NCI-H187 (cell line): ENCODE data around the gene ISG15.
"Not testable (repeated sequence)": the region's sequence is repeated elsewhere in the genome, so short reads cannot be mapped to it uniquely, and the experiment has no call there.

Source experiments
- DNase-seq, 2 experiments: peaks; one replicate each; lab custom pipeline; 2025; lab: John Stamatoyannopoulos, UW

Gene ISG15

DNA sequence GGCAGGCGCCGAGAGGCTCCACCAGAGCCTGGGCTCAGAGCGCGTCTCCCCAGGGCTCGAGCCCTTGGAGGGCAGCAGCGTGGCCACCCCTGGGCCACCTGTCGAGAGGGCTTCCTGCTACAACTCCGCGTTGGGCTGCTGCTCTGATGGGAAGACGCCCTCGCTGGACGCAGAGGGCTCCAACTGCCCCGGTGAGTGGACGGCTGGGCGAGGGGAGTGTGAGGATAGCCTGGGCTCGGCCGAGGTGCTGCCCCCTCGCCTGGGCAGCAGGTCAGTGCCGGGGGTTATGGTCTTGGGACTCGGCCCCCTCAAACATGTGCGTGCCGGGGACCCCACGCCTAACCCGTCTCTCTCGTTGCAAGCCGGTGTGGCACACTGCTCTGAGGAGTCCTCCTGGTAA is 33.5 kb downstream of the ISG15 start:
- no peak for DNase-seq

DNA sequence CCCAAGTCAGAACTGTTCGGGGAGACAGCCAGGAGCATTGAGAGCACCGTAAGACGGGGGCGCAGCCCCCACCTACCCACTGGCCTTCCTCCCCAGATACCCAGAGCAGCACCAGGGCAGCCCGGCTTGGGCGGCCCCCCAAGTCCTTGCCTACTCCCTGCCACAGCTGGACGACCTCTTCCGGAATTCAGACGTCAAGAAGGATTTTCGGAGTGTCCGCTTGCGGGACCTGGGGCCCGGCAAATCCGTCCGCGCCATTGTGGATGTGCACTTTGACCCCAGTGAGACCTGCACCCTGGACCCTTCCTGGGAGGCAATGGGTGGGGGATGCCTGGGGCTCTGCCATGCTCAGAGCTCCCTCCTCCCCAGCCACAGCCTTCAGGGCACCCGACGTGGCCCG is 34.1 kb downstream of the ISG15 start:
- DNase-seq: no peak

DNA sequence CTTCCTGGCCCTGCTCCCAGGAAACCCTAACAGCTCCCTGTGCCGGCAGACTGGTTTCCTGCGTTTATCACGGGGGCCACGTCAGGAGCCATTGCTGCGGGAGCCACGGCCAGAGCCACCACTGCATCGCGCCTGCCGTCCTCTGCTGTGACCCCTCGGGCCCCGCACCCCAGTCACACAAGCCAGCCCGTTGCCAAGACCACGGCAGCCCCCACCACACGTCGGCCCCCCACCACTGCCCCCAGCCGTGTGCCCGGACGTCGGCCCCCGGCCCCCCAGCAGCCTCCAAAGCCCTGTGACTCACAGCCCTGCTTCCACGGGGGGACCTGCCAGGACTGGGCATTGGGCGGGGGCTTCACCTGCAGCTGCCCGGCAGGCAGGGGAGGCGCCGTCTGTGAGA is 34.7 kb downstream of the ISG15 start:
- DNase-seq: no peak

DNA sequence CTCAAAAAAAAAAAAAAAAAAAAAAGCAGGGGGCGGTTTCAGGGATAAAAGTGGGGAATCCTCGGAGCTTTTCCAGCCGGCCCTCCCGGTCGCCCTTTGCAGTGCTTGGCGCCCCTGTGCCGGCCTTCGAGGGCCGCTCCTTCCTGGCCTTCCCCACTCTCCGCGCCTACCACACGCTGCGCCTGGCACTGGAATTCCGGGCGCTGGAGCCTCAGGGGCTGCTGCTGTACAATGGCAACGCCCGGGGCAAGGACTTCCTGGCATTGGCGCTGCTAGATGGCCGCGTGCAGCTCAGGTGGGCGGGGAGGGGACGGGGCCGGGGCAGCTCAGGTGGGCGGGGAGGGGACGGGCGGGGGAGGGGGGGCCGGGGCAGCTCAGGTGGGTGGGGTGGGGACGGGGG is 35.5 kb downstream of the ISG15 start:
- no peak for DNase-seq

DNA sequence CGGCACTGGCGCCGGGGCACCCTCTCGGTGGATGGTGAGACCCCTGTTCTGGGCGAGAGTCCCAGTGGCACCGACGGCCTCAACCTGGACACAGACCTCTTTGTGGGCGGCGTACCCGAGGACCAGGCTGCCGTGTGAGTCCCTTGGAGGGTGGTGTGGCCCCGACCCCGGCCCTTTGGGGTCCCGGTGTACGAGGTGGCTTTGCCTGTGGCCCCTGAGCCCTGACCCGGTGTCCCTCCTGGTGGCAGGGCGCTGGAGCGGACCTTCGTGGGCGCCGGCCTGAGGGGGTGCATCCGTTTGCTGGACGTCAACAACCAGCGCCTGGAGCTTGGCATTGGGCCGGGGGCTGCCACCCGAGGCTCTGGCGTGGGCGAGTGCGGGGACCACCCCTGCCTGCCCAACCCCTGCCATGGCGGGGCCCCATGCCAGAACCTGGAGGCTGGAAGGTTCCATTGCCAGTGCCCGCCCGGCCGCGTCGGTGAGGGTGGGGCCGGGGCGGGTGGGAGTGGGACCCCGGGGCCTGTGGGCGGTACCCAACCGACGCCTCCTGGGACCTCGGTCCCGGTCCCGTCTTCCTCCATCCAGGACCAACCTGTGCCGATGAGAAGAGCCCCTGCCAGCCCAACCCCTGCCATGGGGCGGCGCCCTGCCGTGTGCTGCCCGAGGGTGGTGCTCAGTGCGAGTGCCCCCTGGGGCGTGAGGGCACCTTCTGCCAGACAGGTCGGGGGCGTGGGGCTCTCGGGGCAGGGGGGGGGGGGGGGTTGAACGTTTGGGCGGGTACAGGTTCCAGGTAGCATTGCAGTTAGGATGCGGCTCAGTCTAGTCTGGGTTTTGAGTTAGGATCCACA is 36.2 kb downstream of the ISG15 start:
- no peak for DNase-seq

DNA sequence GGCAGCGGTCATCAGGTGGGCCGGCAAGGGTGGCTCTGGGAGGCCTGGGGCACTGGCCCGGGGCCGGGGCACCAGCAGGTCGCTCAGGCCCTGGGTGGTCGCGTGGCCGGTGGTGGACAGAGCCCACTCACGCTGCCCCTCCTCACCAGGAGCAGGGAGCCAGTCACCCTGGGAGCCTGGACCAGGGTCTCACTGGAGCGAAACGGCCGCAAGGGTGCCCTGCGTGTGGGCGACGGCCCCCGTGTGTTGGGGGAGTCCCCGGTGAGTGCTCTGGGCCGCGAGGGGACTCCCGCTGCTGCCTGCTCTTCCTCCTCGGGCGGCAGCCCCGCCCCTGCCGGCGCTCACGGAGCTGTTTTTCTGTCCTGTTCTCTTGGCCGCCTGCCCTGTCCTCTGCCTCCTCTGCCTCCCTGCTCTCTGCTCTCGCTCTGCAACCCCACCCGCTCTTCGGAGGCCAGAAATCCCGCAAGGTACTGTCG is 37.3 kb downstream of the ISG15 start:
- DNase-seq: no peak

DNA sequence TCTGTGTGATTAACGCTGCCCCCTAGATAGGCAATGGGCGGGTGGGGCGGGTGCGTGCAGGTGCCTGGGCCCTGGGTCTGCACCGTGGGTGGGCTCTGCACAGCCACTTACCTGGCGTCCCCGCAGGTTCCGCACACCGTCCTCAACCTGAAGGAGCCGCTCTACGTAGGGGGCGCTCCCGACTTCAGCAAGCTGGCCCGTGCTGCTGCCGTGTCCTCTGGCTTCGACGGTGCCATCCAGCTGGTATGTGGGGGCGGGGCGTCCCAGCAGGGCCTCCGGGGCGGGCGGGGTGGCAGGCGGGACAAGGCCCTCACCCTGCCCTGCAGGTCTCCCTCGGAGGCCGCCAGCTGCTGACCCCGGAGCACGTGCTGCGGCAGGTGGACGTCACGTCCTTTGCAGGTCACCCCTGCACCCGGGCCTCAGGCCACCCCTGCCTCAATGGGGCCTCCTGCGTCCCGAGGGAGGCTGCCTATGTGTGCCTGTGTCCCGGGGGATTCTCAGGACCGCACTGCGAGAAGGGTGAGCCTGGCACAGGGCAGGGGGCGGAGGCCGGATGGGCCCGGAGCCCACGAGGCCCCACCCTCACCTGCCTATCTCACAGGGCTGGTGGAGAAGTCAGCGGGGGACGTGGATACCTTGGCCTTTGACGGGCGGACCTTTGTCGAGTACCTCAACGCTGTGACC is 38.0 kb downstream of the ISG15 start:
- DNase-seq: no peak

DNA sequence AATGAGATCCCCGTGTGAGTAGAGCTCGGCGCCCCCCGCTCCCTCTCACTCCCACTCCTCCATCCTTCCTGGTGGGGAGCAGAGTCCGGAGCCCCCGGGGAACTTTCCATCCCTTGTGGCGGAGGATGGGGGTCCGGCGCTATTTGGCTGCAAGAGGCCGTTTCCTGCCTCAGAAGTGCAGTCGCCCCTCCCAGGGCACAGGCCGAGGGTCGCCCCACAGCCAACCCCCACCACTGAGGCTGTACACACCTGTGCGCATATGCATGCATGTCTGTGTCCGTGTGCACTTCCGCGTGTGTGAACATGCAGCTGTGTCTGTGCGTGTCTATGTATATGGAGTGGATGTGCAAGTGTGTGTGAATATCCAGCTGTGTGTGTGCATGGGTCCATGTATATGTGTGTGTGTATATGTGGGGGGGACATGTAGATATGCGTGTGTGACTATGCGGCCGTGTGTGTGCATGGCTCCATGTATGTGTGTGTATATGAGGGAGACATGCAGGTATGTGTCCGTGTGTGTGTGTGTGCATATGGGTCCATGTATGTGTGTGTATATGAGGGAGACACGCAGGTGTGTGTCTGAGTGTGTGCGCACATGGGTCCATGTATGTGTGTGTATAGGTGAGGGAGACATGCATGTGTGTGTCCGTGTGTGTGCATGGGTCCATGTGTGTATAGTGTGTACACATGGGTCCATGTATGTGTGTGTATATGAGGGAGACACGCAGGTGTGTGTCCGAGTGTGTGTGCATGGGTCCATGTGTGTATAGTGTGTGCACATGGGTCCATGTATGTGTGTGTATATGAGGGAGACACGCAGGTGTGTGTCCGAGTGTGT is 38.9 kb downstream of the ISG15 start:
- no peak for DNase-seq

DNA sequence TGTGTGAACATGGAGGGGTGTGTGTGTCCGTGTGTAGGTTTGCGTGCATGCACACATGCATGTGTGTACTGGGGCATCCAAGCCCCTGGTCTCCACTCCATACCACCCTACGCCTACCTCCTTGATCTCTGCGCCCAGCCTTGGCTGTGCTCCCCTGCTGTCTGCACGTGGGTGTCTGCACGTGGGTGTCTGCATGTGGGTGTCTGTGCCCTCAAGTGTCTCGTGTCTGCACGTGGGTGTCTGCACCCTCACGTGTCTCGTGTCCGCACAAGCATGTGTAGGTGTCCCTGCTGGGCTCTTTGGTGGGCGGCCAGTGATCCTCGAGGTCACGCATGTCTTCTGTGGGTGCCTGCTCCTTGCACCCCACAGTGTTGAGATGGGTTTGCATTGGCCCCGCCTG is 39.7 kb downstream of the ISG15 start:
- no peak for DNase-seq

DNA sequence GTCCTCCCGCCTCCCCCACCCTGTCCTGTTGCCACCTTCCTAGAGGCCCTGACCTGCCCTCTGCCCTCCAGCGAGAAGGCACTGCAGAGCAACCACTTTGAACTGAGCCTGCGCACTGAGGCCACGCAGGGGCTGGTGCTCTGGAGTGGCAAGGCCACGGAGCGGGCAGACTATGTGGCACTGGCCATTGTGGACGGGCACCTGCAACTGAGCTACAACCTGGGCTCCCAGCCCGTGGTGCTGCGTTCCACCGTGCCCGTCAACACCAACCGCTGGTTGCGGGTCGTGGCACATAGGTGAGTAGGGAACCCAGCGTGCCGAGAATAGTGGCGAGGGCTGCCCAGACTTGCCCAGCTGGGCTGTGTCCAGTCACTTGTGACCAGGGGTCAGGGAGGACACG is 40.4 kb downstream of the ISG15 start:
- no peak for DNase-seq

DNA sequence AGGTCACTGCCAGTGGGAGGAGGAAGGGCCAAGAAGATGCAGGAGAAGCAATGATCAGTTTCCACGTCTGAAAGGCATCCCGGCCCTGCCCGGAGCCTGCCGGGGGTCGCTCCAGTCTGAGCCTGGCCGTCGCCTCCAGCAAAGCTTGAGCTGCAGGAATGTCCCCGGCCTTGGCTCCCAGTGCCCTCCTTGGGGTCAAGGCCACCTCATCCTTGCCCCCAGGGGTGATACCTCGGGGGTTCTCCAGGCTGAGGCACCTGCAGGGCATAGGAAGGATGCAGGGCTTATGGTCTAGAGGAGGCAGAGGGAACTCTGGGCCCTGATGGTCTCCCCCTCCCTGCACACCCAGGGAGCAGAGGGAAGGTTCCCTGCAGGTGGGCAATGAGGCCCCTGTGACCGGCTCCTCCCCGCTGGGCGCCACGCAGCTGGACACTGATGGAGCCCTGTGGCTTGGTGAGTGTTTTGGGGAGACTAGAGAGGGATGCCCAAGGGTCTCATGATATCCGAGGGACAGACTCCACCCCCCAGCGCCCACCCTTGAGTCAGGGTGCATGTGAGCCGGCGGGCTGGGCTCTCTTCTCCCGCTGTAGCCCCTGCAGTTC is 40.9 kb downstream of the ISG15 start:
- no peak for DNase-seq

DNA sequence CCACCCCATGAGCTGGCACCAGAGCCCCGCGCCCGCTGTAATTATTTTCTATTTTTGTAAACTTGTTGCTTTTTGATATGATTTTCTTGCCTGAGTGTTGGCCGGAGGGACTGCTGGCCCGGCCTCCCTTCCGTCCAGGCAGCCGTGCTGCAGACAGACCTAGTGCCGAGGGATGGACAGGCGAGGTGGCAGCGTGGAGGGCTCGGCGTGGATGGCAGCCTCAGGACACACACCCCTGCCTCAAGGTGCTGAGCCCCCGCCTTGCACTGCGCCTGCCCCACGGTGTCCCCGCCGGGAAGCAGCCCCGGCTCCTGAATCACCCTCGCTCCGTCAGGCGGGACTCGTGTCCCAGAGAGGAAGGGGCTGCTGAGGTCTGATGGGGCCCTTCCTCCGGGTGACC is 41.7 kb downstream of the ISG15 start:
- DNase-seq: no peak

DNA sequence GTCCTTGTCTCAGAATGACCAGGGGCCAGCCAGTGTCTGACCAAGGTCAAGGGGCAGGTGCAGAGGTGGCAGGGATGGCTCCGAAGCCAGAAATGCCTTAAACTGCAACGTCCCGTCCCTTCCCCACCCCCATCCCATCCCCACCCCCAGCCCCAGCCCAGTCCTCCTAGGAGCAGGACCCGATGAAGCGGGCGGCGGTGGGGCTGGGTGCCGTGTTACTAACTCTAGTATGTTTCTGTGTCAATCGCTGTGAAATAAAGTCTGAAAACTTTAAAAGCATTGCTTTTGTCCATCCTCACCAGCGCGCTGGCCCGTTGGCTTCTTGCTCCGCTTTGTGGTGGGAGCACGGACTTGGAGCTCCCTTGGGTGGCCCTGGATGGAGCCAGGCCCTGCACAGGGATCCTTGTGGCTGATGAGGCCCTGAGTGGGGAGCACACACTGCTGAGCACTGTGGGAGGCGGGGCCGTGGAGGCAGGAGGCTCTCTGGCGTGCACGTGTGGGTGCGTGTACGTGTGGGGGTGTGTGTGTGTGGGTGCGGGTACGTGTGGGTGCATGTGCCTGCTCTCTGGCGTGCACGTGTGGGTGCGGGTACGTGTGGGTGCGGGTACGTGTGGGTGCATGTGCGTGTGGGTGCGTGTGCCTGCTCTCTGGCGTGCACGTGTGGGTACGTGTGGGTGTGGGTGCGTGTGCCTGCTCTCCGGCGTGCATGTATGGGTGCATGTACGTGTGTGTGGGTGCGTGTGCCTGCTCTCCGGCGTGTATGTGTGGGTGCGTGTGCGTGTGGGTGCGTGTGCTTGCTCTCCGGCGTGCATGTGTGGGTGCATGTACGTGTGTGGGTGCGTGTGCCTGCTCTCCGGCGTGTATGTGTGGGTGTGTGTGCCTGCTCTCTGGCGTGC is 42.8 kb downstream of the ISG15 start:
- no peak for DNase-seq

DNA sequence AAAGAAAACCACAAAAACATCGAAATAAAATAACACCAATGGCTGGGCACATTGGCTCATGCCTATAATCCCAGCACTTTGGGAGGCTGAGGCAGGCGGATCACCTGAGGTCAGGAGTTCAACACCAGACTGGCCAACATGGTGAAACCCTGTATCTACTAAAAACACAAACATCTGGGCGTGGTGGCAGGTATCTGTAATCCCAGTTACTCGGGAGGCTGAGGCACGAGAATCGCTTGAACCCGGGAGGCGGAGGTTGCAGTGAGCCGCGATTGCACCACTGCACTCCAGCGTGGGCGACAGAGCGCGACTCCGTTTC is 44.4 kb downstream of the ISG15 start:
- DNase-seq: not testable (repeated sequence)

DNA sequence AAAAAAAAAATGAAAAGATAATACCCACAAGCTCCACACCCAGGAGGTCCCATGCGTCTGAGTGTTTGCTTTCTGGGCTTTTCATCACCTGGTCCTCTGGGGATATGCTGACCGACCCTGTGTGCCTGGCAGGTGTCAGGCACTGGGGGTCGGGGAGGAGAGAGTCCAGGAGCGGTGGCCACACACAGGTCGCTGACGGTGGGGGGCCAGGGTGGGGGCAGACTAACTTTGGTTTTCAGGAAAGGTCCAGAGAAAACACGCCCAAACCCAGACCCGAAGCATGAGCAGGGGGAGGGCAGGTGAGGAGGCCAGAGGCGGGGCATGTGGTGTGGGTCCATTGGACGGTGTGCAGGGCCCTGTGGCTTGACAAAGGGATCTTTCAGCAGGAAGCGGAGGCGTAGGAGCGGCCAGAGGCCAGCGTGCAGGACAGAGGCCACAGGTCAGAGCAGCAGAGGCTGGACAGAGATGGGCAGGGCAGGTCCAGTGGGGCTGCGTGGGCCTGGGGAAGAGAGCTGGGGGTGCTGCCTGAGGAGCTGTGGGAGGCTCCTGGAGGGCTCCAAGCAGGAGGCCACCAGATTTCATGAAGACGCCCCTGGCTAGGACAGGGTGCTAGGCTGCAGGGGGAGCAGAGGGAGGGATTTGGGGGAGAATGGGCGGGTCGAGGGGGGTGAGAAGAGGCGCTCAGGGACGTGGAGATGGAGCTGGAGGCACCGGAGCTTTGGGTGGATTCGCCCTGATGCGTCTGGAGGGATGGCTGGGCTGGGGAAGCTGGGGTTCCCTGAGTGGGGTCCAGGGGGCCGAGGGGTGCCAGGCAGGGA is 45.0 kb downstream of the ISG15 start:
- no peak for DNase-seq

DNA sequence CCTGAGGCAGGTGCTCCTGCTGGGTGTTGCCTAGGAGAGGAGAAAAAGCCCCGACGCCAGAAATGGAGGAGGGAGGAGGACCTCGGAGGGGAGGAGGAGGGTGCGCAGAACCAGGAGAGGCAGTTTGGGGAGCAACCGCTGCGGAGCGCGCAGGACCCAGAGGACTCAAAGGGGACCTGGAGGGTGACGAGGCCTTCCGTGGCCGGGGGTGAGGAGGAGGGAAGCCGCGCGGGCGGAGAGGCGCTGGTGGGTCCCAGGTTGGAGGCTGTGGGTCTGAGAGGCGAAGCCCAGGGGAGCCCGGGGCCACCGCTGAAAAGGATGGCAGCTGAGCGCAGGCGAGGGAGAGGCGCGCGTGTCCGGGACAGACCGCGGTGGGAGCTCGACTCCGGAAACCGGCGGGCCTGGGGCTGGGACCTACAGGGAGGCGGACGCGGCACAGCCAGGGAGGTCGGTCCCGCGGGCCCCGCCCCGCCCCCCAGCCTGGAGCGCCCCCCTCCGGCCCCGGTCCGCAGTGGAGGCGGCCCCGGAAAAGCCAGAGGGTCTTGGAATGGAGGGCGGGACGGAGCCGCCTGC is 45.7 kb downstream of the ISG15 start:
- DNase-seq: no peak

DNA sequence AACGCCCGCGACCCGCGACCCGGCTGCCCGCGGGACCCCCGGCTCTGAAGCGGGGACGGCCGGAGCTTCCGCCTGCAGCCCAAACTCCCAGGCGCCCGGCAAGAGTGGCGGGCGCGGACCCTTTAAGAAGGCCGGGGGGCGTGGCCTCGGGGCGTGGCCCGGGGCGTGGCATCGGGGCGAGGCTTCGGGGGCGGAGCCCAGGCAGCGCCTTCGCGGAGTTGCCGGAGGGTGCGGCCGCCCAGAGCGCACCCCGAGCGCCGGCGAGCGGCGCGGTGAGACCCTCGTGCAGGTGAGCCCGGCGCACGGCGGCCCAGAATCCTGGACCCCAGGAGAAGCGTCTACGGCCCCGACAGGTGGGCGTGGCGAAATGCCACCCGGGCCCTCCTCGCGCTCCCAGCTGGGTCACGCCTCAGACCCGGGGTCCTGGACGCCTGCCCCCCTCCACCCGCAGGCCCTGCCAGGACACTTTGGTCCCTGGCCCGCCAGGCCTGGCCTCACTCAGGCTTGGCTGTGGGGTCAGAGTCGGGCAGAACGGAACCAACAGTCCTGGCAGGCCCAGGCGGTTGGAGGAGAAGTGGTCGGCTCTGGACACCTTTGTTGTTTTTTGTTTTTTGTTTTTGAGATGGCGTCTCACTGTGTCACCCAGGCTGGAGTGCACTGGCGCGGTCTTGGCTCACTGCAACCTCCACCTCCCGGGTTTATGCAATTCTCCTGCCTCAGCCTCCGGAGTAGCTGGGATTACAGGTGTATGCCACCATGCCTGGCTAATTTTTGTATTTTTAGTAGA is 46.4 kb downstream of the ISG15 start:
- peak; percentile 35 to 83 for DNase-seq

DNA sequence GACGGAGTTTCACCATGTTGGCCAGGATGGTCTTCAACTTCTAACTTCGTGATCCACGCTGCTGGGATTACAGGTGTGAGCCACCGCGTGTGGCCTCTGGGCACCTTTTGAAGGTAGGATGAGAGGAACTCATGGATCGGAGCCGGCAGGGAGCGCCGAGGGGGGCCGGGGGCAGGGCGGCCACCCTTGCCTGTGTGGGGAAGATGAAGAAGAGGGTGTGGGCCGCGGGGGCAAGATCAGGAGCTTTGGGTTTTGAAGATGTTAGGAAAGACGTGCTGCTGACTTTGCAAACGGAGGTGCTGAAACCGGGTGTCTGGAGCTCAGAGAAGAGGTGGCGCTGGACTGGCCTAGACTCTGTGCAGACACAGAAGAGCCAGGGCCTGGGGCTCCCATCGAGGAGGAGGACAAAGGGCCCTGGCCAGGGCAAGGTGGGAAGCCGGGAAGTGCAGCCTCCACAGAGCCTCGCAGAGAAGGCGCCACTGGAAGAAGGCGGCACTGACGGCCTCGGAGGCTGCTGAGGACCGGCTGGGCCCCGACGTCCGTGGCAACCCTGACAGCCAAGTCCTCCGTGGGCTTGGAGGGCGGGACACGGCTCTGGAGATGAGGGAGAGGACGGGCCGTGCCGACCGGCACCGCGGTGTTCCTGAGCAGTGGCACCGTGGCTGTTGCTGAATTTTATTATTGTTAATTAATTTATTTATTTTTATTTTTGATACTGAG is 47.1 kb downstream of the ISG15 start:
- no peak for DNase-seq
